HepG2 (cell line): ENCODE results near the gene CACNA2D3. TPM values are rescaled to one million over a fixed set of nuclear protein-coding genes. Genes with fewer than 3 reads are reported as not detected.

Experiments used
- ATAC-seq: fragments of 200-7000 bp; cut with Tn5 transposase; 3 replicates; pipeline ENCODE4 v1.9.1; 2020; ENCODE audit warnings: mild to moderate bottlenecking, moderate library complexity
- BruUV-seq: library from RNA; stranded (reverse); fragments of 400-500 nt; replicated peaks from 2 replicates; lab custom pipeline; 2021; lab: Mats Ljungman, UMichigan
- CTCF ChIA-PET: fragments of 300-600 bp; formaldehyde crosslinking; extraction: SDS; loops from one replicate; lab custom pipeline; 2021; ENCODE audit warnings: low total read pairs, inconsistent platforms, low intra/inter-chr PET ratio; lab: Yijun Ruan, JAX
- POLR2A ChIA-PET: fragments of 350-600 bp; sonication (Branson Sonifier 250); formaldehyde crosslinking; loops from one replicate; lab custom pipeline; 2020; ENCODE audit warnings: antibody characterized with exemption, inconsistent platforms; lab: Yijun Ruan, JAX
- DNase-seq: peaks from one replicate; pipeline ENCODE4 v3.0.0-alpha.2; 2015; ENCODE audit warnings: low spot score
- FAIRE-seq: peaks from 3 replicates; lab custom pipeline; 2011; peaks lifted over from hg19 to GRCh38; lab: Jason Lieb, UNC
- H2AFZ ChIP-seq: one replicate; pipeline ENCODE4 v1.6.1; 2011; ENCODE audit warnings: low read length, inconsistent platforms
- H3K27ac ChIP-seq: fragments of 300-600 bp; 3 replicates; pipeline ENCODE4 v1.8.0; 2011; ENCODE audit warnings: mixed run types, mild to moderate bottlenecking, mixed read lengths, low read length, inconsistent platforms; ENCODE audit not compliant: insufficient read depth; ENCODE audit errors: extremely low read length
- H3K27me3 ChIP-seq, 2 experiments: fragments of 200-600 bp in 1 of 2; 2 replicates in 1 of 2; 3 replicates in 1 of 2; pipeline versions ENCODE4 v1.6.0 to v1.8.0; 2011; ENCODE audit warnings: low read length in 2 of 2, mild to moderate bottlenecking in 2 of 2, moderate library complexity in 2 of 2, inconsistent platforms in 1 of 2; ENCODE audit not compliant: insufficient read depth in 2 of 2, control insufficient read depth in 1 of 2
- H3K36me3 ChIP-seq, 2 experiments: fragments of 200-600 bp in 1 of 2; replicated peaks in 1 of 2; 2 replicates in 1 of 2; 3 replicates in 1 of 2; pipeline versions ENCODE4 v1.5.1 to v1.8.0; 2011; ENCODE audit warnings: low read length in 2 of 2, inconsistent platforms in 1 of 2; ENCODE audit not compliant: insufficient read depth in 2 of 2, control insufficient read depth in 1 of 2
- H3K4me1 ChIP-seq: 2 replicates; pipeline ENCODE4 v1.5.1; 2012; ENCODE audit warnings: low read length, inconsistent platforms; ENCODE audit not compliant: insufficient read depth
- H3K4me2 ChIP-seq: 2 replicates; pipeline ENCODE4 v1.6.0; 2011; ENCODE audit warnings: low read depth, low read length, inconsistent platforms
- H3K4me3 ChIP-seq, 3 experiments: fragments of 200-600 bp in 1 of 3; sonication (generic), shearing (Covaris generic) in 1 of 3; replicated peaks in 1 of 3; 2 replicates each; pipeline ENCODE4 v1.5.1; 2011 to 2016; ENCODE audit warnings: low read length in 3 of 3, inconsistent platforms in 2 of 3, low read depth in 2 of 3, mild to moderate bottlenecking in 2 of 3, control low read depth in 1 of 3, mixed read lengths in 1 of 3; ENCODE audit not compliant: insufficient read depth in 1 of 3
- H3K79me2 ChIP-seq: one replicate; pipeline ENCODE4 v1.6.1; 2011; ENCODE audit warnings: low read length, inconsistent platforms; ENCODE audit not compliant: insufficient read depth
- H3K9ac ChIP-seq: 2 replicates; pipeline ENCODE4 v1.6.0; 2011; ENCODE audit warnings: mild to moderate bottlenecking, low read depth, low read length, inconsistent platforms; ENCODE audit not compliant: insufficient read depth
- H3K9me3 ChIP-seq: 2 replicates; pipeline ENCODE4 v1.5.1; 2012; ENCODE audit warnings: mild to moderate bottlenecking, low read length
- H4K20me1 ChIP-seq: 2 replicates; pipeline ENCODE4 v1.6.0; 2011; ENCODE audit warnings: inconsistent platforms, mild to moderate bottlenecking, low read length, moderate library complexity; ENCODE audit not compliant: insufficient read depth
- ARNT2 ChIP-seq: sonication (generic); formaldehyde crosslinking; IDR thresholded peaks from 2 replicates; pipeline ENCODE4 v1.8.0; 2022; ENCODE audit warnings: mild to moderate bottlenecking, low read depth, missing genetic modification reagents, moderate library complexity
- HBP1 ChIP-seq: IDR thresholded peaks from 2 replicates; pipeline ENCODE4 v1.6.1; 2016; ENCODE audit warnings: low read depth, control low read depth
- HDAC2 ChIP-seq: sonication (generic); formaldehyde crosslinking; IDR thresholded peaks from 2 replicates; pipeline ENCODE4 v1.4.0; 2020; ENCODE audit warnings: missing genetic modification reagents
- HNRNPK ChIP-seq: fragments of 200-400 bp; formaldehyde crosslinking; IDR thresholded peaks from 2 replicates; pipeline ENCODE4 v1.6.1; 2018; ENCODE audit warnings: low read length, low read depth, moderate library complexity, mild to moderate bottlenecking; ENCODE audit not compliant: poor library complexity, severe bottlenecking
- RAD51 ChIP-seq: fragments of 450-650 bp; IDR thresholded peaks from 2 replicates; pipeline ENCODE4 v1.6.1; 2016; ENCODE audit warnings: borderline replicate concordance
- SAP130 ChIP-seq: IDR thresholded peaks from 2 replicates; pipeline ENCODE4 v1.6.1; 2016; ENCODE audit warnings: low read depth
- STAT6 ChIP-seq: sonication (generic); formaldehyde crosslinking; IDR thresholded peaks from 2 replicates; pipeline ENCODE4 v1.4.0; 2020; ENCODE audit warnings: missing genetic modification reagents, mild to moderate bottlenecking, borderline replicate concordance
- TCF12 ChIP-seq, 2 experiments: fragments of 450-650 bp in 1 of 2; sonication (generic) in 1 of 2; formaldehyde crosslinking in 1 of 2; IDR thresholded peaks; 2 replicates each; pipeline versions ENCODE4 v1.6.1 to v1.8.0; 2017 to 2022; ENCODE audit warnings: antibody characterized with exemption in 1 of 2, mild to moderate bottlenecking in 1 of 2, missing genetic modification reagents in 1 of 2, moderate library complexity in 1 of 2
- U2AF1 ChIP-seq: fragments of 200-400 bp; formaldehyde crosslinking; optimal IDR thresholded peaks from 2 replicates; pipeline ENCODE3; 2017; ENCODE audit warnings: mild to moderate bottlenecking, low read depth, low read length
- ZNF558 ChIP-seq: sonication (generic); formaldehyde crosslinking; IDR thresholded peaks from 2 replicates; pipeline ENCODE4 v1.9.0; 2022; ENCODE audit warnings: mild to moderate bottlenecking, missing genetic modification reagents, borderline replicate concordance
- ZNF781 ChIP-seq: sonication (generic); formaldehyde crosslinking; IDR thresholded peaks from 2 replicates; pipeline ENCODE4 v1.5.1; 2020; ENCODE audit warnings: borderline replicate concordance, mild to moderate bottlenecking, missing genetic modification reagents; ENCODE audit errors: not compliant biosample characterization
- ZSCAN22 ChIP-seq: sonication (generic); formaldehyde crosslinking; IDR thresholded peaks from 2 replicates; pipeline ENCODE4 v1.4.0; 2020; ENCODE audit warnings: mild to moderate bottlenecking, missing genetic modification reagents
- WGBS: methylation state at CpG from one replicate; pipeline ENCODE4 v1.1.6; 2017; ENCODE audit warnings: low lambda C conversion rate; 5-methylcytosine and 5-hydroxymethylcytosine counted together
- in situ Hi-C: cut with HindIII; loops from 2 replicates; pipeline ENCODE4 v1.10.0; 2017; ENCODE audit warnings: low pct_unique_long_range_greater_than_20kb; ENCODE audit not compliant: extremely low pct_ligation_motif_present
- intact Hi-C: fragments of 100-400 bp; cut with micrococcal nuclease; formaldehyde crosslinking; loops from one replicate; pipeline ENCODE4 v1.10.0; 2022; ENCODE audit not compliant: unreplicated experiment
- polyA plus RNA-seq, 8 experiments: library from polyadenylated mRNA; depleted of rRNA in 3 of 8; stranded (reverse) in 7 of 8; unstranded in 1 of 8; fragments of >200 nt; fragmentation: Illumina TruSeq in 4 of 8; extraction: Trizol in 4 of 8; gene quantifications; 2 replicates each; pipeline versions ENCODE4 v1.2.1 to v1.2.3, GENCODE V29; 2011 to 2016; ENCODE audit warnings: low read depth in 4 of 8, missing spikeins in 1 of 8, mixed read lengths in 1 of 8; ENCODE audit not compliant: insufficient read depth in 1 of 8
- total RNA-seq, 5 experiments: library from RNA; depleted of rRNA; stranded (reverse); fragments of >200 nt; fragmentation: Illumina TruSeq; extraction: Trizol; gene quantifications; 2 replicates each; pipeline ENCODE4 v1.2.3, GENCODE V29; 2016; ENCODE audit warnings: low read depth in 1 of 5

The CACNA2D3 gene
- total and polyA plus RNA-seq, 2 of the 13 experiments (the other 11 are each of a cell fraction or from before 2014, with no cell fraction given), result not detected

- H3K4me1 ChIP-seq, result no peaks in the 10 kb centered on the region
- CTCF ChIA-PET, result no interaction called here
Observed at GRCh38 chr3:55002416-55002930, 880.1 kb downstream of the CACNA2D3 start.

More at GRCh38 chr3:55002416-55002930, 880.1 kb downstream of the CACNA2D3 start:
- Histone ChIP-seq H2AFZ (no peak overlapping the region), H3K4me3 (no peak overlapping the region), H3K9ac (no peak overlapping the region), H3K27me3 (peaks cover 0 to 3% of the 10 kb centered on the region in 2 experiments; a peak in 2 of 5 replicates), H4K20me1 (no peaks in the 10 kb centered on the region), H3K4me2 (no peak overlapping the region), H3K27ac (no peak overlapping the region), H3K79me2 (no peaks in the 10 kb centered on the region), H3K36me3 (no peaks in the 10 kb centered on the region), H3K9me3 (no peaks in the 10 kb centered on the region)
- TF ChIP-seq TCF12 (IDR thresholded peaks at IDR 0.05) (no peak), TCF12 (CRISPR knock-in tag; IDR thresholded peaks at IDR 0.05) (no peak), ARNT2 (CRISPR knock-in tag) (no peak), HNRNPK (no peak), STAT6 (CRISPR knock-in tag) (no peak), SAP130 (CRISPR knock-in tag) (no peak), RAD51 (no peak), U2AF1 (no peak), HDAC2 (no peak), ZSCAN22 (no peak), ZNF558 (no peak), ZNF781 (CRISPR knock-in tag) (no peak), HBP1 (no peak)
- in situ Hi-C loops (no loop called here), intact Hi-C loops (no loop called here)
- no peak for FAIRE-seq
- 12% methylated on average over 8 of the region's 9 CpGs for WGBS
- no peak for DNase-seq
- POLR2A ChIA-PET, result no interaction called here
- no TSS peak for BruUV-seq
- no peak for ATAC-seq
